Right atrium auricular region (tissue), 2 donors: ENCODE data around the gene KCNH2. TPM values are rescaled to one million over a fixed set of nuclear protein-coding genes. Genes with fewer than 3 reads are reported as not detected.

Source experiments
- DNase-seq: peaks from one replicate; pipeline ENCODE4 v3.0.0-alpha.2; 2019; ENCODE audit warnings: low spot score
- H3K27ac ChIP-seq, 2 donors: fragments of 200-600 bp; sonication (generic); 1 replicate in 1 of 2; 2 replicates in 1 of 2; pipeline ENCODE4 v1.5.1; 2016 to 2019
- H3K27me3 ChIP-seq, 2 donors: fragments of 200-600 bp; sonication (generic); one replicate each; pipeline versions ENCODE4 v1.5.1 to v1.6.0; 2017 to 2019
- H3K36me3 ChIP-seq: fragments of 200-600 bp; sonication (generic); one replicate; pipeline ENCODE4 v1.5.1; 2016
- H3K4me1 ChIP-seq, 2 donors: fragments of 200-600 bp; sonication (generic); one replicate each; pipeline versions ENCODE4 v1.5.1 to v1.6.0; 2017 to 2019
- H3K4me3 ChIP-seq, 2 donors: fragments of 200-600 bp; sonication (generic); 1 replicate in 1 of 2; 2 replicates in 1 of 2; pipeline ENCODE4 v1.5.1; 2017 to 2019; ENCODE audit warnings: mild to moderate bottlenecking in 1 of 2, moderate library complexity in 1 of 2
- H3K9me3 ChIP-seq, 2 donors: fragments of 200-600 bp; sonication (generic); one replicate each; pipeline ENCODE4 v1.5.1; 2019
- CTCF ChIP-seq, 2 donors: fragments of 200-600 bp; sonication (generic); IDR thresholded peaks; one replicate each; pipeline ENCODE4 v1.5.1; 2019; ENCODE audit warnings: antibody characterized with exemption in 2 of 2
- total RNA-seq, 2 donors: library from RNA; depleted of rRNA; stranded (reverse); fragments of >200 nt; gene quantifications; one replicate each; pipeline ENCODE4 v1.1.0, GENCODE V29; 2016

Gene KCNH2
- total RNA-seq, 2 donors from 2014 or later: 119 to 128 TPM

- DNase-seq: no peak
- H3K4me3 ChIP-seq: no peak overlapping the region
- H3K9me3 ChIP-seq: no peaks in the 10 kb centered on the region
- no peak for TF ChIP-seq CTCF (IDR thresholded peaks at IDR 0.05)
- peaks cover 8% of the 10 kb centered on the region for H3K36me3 ChIP-seq
- no peaks in the 10 kb centered on the region for H3K27me3 ChIP-seq
- H3K4me1 ChIP-seq: peaks cover 0 to 46% of the 10 kb centered on the region in 2 donors
- H3K27ac ChIP-seq: peak overlapping the region in 1 of 2 donors; percentile 71
These were observed 34.7 kb downstream of the KCNH2 start for GRCh38 chr7:150943453-150943814.

GRCh38 chr7:150942591-150943452 lies 35.3 kb downstream of the KCNH2 start:
- no peak for DNase-seq
- TF ChIP-seq CTCF (IDR thresholded peaks at IDR 0.05): no peak
- H3K4me1 ChIP-seq: peaks cover 0 to 40% of the 10 kb centered on the region in 2 donors
- no peaks in the 10 kb centered on the region for H3K9me3 ChIP-seq
- H3K27me3 ChIP-seq: no peaks in the 10 kb centered on the region
- H3K36me3 ChIP-seq: peaks cover 8% of the 10 kb centered on the region
- H3K27ac ChIP-seq: peak overlapping the region; percentile 13 to 71
- no peak overlapping the region for H3K4me3 ChIP-seq

- DNase-seq: no peak
- Histone ChIP-seq H3K36me3 (peaks cover 8% of the 10 kb centered on the region), H3K27ac (peak overlapping the region; percentile 13 to 71), H3K27me3 (no peaks in the 10 kb centered on the region), H3K4me3 (no peak overlapping the region), H3K9me3 (no peaks in the 10 kb centered on the region), H3K4me1 (peaks cover 0 to 33% of the 10 kb centered on the region in 2 donors)
- no peak for TF ChIP-seq CTCF (IDR thresholded peaks at IDR 0.05)
These were observed 36.0 kb downstream of the KCNH2 start for GRCh38 chr7:150942001-150942590.

GRCh38 chr7:150941351-150942000 lies 36.6 kb downstream of the KCNH2 start:
- Histone ChIP-seq H3K4me1 (peaks cover 0 to 28% of the 10 kb centered on the region in 2 donors), H3K9me3 (no peaks in the 10 kb centered on the region), H3K36me3 (peaks cover 2% of the 10 kb centered on the region), H3K27me3 (no peaks in the 10 kb centered on the region), H3K4me3 (no peak overlapping the region), H3K27ac (peak overlapping the region; percentile 13 to 71)
- DNase-seq: no peak
- TF ChIP-seq CTCF (IDR thresholded peaks at IDR 0.05): no peak

- Histone ChIP-seq H3K4me3 (no peak overlapping the region), H3K36me3 (no peaks in the 10 kb centered on the region), H3K4me1 (peaks cover 0 to 20% of the 10 kb centered on the region in 2 donors), H3K27me3 (no peaks in the 10 kb centered on the region), H3K9me3 (no peaks in the 10 kb centered on the region), H3K27ac (no peak overlapping the region)
- DNase-seq: no peak
- TF ChIP-seq CTCF (IDR thresholded peaks at IDR 0.05): no peak
These were observed 37.6 kb downstream of the KCNH2 start for GRCh38 chr7:150940431-150941102.
